ENCODE results near the gene ADGRG1. TPM values are rescaled to one million over a fixed set of nuclear protein-coding genes. Genes with fewer than 3 reads are reported as not detected.

Gene ADGRG1
- total RNA-seq, 1 donor = 1.3 TPM

- no peak for TF ChIP-seq CTCF (IDR thresholded peaks at IDR 0.05; ENCODE audit: insufficient read depth, low read depth, low read length)
Measured at GRCh38 chr16:57698812-57699405, 70.5 kb downstream of the ADGRG1 start.

GRCh38 chr16:57699481-57699880 lies 71.1 kb downstream of the ADGRG1 start:
- DNase-seq (ENCODE audit: low read depth) = no peak
- TF ChIP-seq CTCF (IDR thresholded peaks at IDR 0.05; ENCODE audit: insufficient read depth, low read depth, low read length) = no peak
- H3K4me3 ChIP-seq (ENCODE audit: low read depth, low read length) = no peak overlapping the region

More at GRCh38 chr16:57698812-57699405, 70.5 kb downstream of the ADGRG1 start:
- DNase-seq (ENCODE audit: low read depth) = no peak
- H3K4me3 ChIP-seq (ENCODE audit: low read depth, low read length) = no peak overlapping the region

- no peak for TF ChIP-seq CTCF (IDR thresholded peaks at IDR 0.05; ENCODE audit: insufficient read depth, low read depth, low read length)
- no peak overlapping the region for H3K4me3 ChIP-seq (ENCODE audit: low read depth, low read length)
- no peak for DNase-seq (ENCODE audit: low read depth)
Measured at GRCh38 chr16:57699899-57700298, 71.5 kb downstream of the ADGRG1 start.

- no peak for TF ChIP-seq CTCF (IDR thresholded peaks at IDR 0.05; ENCODE audit: insufficient read depth, low read depth, low read length)
- peak; percentile 12 for DNase-seq (ENCODE audit: low read depth)
- H3K4me3 ChIP-seq (ENCODE audit: low read depth, low read length) = no peak overlapping the region
Measured at GRCh38 chr16:57700781-57701551, 72.5 kb downstream of the ADGRG1 start.

- no peak for DNase-seq (ENCODE audit: low read depth)
- no peak for TF ChIP-seq CTCF (IDR thresholded peaks at IDR 0.05; ENCODE audit: insufficient read depth, low read depth, low read length)
- H3K4me3 ChIP-seq (ENCODE audit: low read depth, low read length) = no peak overlapping the region
Measured at GRCh38 chr16:57701759-57702371, 73.4 kb downstream of the ADGRG1 start.

GRCh38 chr16:57703416-57704010 lies 75.1 kb downstream of the ADGRG1 start:
- H3K4me3 ChIP-seq (ENCODE audit: low read depth, low read length) = no peak overlapping the region
- no peak for DNase-seq (ENCODE audit: low read depth)
- TF ChIP-seq CTCF (IDR thresholded peaks at IDR 0.05; ENCODE audit: insufficient read depth, low read depth, low read length) = no peak

All from fibroblast of villous mesenchyme (primary cell).